CD4-positive, alpha-beta T cell treated with Interleukin-6 at 100 ng/mL for 8 hours (primary cell): ENCODE results near the gene DYNC2LI1.
A peak's percentile ranks its signal among the peaks of the same experiment; 100 is the strongest.
"Not testable (repeated sequence)": the region's sequence is repeated elsewhere in the genome, so short reads cannot be mapped to it uniquely, and the experiment has no call there.

Source experiments
- DNase-seq: peaks from one replicate; pipeline ENCODE4 v3.0.0-alpha.2; 2020; ENCODE audit warnings: mixed read lengths, low spot score

The DYNC2LI1 gene

DNA sequence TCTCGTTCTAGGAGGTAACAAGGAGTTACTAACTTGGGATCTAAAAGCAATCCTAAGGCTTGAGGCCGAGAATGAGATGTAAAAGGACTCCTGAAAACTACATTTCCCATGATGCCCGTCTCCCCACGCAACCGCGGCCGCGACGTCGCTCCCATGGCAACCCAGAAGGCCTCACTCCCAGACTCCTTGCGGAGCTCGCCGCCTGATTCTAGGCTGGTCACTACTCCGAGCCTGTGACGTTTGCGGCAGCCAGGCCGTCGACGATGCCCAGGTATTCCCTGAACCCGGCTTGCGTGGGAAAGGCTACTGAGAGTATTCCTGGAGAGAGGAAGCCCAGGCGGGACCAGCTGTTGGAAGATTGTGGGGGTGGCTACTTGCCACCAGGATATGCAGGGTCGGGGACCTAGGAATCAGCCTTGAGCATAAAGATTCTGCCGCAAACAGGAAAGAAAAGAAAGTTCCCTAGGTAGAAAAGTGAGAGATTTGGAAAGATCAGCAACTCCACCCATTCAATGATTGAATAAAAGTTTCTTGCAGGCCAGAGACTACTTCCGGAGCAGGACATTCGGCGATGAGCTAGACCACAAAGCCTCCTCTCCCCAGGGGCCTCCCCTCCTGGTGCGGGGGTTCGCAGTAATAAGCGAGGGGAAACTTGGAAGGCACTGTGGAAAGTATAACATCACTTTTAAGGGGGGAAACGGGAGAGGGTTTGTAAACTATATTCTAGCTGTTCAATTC, at the start of gene DYNC2LI1:
Gene DYNC2LI1 (plus strand): TSS at position 164 of the 738 bp plus-strand sequence. CDS start 100 bp downstream, at position 264.
- peak; percentile 68 for DNase-seq

DNA sequence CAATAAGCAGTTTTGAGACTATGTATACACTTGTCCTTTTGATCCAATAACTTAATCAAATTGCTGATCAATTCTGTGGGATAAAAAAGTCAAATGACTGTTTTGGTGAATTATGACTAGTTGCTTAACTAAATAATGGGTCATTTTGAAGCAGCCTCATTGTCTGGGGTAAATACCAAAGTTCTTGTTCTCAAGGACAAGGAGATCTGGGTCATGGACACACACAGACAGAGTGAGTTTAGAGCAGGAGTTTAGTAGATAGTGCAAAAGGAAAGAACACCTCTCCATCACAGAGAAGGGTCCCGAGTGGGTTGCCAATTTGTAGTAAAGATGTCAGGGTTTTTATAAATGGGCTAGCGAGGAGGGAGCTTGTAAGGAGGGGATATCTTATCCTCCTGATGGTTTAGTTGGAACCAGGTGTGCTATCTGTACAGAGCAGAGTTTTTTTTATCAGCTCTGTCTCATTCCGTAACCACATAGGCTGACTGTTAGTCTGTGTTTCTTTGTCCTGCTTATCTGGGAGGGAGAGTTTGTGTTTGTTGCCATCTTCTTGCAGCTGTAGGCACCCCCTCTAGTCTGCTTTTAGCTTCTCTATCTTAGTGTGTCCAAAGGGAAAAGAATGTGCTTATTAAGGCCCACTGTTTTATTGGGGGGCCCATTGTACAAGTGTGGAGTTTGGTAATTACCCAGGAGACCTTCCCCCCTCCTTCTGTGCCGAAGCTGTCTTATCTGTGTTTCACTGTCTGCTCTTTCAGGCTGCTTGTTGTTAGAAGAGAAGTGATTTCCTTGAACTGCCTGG, 48.9 kb upstream of the DYNC2LI1 start:
- DNase-seq = no peak

DNA sequence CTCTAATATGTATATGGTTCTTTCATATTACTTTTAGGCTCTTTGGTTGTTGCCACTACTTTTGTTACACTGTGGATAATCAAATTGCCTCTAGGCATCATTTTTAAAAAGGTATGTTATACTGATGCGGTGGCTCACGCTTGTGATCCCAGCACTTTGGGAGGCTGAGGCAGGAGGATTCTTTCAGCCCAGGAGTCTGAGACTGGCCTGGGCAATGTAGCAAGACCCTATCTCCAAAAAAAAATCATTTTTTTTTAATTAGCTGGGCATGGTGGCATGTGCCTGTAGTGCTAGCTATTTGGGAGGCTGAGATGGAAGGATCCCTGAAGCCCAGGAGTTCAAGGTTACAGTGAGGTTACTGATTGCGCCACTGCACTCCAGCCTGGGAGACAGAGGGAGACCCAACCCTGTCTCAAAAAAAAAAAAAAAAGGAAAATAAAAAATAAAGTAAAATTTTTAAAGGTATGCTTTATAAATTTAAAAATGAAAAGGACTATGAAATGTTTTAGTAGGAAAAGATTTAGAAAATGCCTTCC, 48.1 kb upstream of the DYNC2LI1 start:
- DNase-seq = no peak

DNA sequence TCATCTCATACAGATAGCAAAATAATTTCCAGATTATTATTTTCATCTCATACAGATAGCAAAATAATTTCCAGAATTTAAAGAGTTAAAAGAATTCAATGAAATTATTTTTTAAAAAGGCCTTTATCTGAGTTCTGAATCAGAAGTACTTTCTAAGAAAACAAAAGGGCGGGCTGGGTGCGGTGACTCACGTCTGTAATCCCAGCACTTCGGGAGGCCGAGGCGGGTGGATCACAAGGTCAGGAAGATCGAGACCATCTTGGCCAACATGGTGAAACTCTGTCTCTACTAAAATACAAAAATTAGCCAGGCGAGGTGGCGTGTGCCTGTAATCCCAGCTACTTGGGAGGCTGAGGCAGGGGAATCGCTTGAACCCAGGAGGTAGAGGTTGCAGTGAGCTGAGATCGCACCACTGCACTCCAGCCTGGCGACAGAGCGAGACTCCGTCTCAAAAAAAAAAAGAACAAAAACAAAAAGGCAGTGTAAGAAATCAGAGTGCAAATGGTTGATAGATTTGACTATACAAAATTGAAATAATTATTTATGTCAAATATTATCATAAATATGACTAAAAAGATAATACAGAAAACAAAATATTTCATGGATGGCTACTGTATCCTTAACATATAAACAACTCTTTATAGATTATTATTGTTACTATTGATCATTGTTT, 46.7 kb upstream of the DYNC2LI1 start:
- DNase-seq = not testable (repeated sequence)

DNA sequence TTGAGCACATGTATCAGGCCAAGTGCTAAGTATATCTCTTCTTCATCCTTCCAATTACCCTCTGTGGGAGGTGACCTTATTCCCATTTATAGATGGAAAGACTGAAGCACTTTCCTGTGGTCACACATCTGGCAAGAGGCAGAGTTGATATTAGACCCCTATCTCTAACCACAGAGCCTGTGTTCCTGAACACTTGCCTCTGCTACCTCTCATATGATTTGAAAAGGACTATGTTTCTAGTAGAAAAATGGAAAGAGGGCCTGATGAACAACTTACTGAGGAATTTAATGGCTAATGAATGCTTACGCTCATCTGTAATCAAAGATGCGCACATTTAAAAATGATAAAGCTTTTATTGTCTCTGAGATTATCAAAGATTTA, 46.2 kb upstream of the DYNC2LI1 start:
- DNase-seq = no peak

DNA sequence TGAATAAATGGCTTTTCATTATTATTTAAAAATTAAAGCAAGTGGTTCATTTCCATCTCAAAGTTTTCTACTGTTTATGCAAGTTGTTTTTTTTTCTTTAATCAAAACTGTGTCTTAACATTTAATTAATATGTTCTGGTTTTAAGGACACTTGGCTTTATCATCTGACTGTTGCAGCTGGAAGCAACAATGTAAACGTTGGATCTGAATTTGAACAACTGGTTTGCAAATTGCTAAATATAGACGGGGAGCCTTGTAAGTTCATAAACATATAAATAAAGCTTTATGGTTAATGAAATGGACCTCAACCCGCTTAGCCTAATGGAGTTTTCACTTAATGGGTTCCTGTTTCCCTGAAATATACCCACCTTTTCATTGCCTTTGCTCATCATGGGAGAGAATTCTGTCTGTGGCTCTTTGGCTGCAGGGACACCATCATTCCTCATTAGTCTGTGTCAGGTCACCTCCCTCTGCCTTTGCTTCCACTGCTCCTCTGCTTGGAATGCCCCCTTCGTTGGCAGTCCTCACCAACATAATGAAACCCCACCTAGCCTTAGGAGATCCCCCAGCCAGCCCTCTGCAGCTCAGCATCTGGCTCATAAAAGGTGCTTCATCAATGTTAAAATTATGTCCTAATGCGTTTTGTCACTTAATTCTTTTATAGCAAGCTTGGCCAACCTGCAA, 44.2 kb upstream of the DYNC2LI1 start:
- no peak for DNase-seq

DNA sequence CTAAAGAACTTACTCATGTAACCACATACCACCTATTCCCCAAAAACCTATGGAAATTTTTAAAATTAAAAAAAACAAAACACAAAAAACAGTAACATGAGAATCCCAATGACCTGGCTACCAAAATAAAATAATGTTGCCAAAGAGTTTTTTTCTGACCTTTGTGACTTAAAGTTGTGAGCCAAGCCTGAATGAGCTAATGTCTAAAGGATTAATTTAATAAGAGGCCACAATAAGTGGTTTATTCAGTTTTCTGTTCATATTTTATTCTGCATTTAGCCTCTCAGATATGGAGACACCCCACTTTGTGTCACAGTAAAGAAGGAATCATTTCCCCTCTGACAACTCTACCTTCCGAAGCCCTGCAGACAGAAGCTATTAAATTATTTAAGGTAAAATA, 42.6 kb upstream of the DYNC2LI1 start:
- no peak for DNase-seq

DNA sequence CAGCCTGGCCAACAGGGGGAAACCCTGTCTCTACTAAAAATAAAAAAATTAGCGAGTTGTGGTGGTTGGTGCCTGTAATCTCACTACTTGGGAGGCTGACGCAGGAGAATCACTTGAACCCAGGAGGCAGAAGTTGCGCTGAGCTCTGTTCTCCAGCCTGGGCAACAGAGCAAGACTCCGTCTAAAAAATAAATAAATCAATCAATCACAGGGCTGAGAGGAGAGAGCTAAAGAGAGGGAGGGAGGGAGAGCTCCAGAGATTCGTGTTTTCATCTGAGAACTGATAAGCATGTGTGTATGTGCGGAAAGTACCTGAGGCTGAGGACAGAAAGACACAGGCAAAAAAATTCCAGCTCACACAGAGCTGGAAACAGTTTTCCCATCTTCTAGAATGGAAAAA, 37.2 kb upstream of the DYNC2LI1 start:
- no peak for DNase-seq

DNA sequence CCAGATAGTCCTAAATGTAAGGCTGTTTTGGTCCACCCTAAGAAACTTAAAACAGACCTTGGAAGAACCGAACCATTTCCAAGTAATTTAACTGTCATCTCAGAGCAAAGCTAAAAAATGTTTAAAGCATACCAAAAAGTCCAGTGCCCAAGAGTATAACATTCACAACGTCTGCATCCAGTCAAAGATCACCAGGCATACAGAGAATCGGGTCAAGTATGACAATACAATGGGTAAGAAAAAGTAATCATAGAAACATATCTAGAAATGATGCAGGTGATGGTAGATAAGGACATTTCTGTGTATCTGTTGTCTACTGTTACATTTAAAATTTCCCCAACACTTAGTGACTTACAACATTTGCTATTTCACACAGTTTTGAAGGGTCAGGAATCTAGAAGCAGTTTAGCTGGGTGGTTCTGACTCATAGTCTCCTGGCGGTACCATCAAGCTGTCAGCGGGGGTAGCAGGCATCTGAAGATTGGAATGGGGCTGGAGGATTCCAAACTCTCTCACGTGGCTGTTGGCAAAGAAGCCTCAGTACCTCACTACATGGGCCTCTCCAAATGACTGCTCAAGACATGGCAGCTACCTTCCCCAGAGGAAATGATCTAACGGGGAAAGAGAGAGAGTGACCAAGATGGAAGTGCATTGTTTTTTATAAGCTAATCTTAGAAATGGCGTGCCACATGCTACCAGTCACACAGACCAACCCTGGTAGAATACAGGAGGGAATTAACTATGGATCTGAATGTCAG, 36.6 kb upstream of the DYNC2LI1 start:
- DNase-seq = no peak

DNA sequence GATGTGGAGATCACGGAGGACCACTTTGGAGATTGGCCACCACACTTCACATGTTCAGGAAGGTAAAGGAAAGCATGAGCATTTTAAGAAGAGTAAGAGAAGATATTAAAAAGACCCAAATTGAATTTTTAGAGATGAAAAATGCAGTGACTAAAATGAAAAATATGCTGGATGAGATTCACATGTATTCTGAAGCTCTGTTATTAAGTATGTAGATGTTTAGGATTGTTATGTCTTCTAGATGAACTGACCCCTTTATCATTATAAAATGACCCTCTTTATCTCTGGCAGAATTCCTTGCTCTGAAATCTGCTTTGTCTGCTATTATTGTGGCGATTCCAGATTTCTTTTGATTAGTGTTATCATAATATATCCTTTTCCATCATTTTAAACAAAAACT, 36.0 kb upstream of the DYNC2LI1 start:
- DNase-seq = no peak

DNA sequence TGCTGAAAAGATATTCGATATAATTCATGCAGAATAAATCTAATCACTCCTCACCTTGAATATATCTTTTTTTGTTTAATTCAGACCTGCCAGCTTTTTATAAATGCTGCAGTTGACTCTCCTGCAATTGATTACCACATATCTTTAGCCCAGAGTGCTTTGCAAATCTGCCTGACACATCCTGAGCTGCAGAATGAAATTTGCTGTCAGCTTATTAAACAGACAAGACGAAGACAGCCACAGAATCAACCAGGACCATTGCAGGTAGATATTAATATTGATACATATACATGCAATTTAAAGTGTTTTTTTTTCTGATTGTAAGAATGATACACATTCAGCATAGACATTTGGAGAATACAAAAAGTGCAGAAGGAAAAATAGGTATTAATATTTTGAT, 35.6 kb upstream of the DYNC2LI1 start:
- no peak for DNase-seq

DNA sequence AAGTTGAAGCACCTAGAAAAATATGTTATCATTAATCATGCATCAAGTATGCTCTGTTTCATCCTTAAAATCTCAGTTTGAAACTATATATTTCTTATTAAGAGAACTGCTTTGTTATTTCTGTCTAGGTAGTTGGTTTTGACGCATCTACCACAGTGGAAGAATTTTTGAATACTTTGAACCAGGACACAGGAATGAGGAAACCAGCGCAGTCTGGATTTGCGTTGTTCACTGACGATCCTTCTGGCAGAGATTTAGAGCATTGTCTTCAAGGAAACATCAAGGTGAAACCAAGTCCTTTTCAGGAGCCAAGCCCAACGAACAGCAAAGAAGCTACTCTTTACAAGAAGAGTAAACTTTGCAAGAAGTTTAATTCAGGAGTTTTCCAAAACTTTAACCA, 30.1 kb upstream of the DYNC2LI1 start:
- DNase-seq = no peak

DNA sequence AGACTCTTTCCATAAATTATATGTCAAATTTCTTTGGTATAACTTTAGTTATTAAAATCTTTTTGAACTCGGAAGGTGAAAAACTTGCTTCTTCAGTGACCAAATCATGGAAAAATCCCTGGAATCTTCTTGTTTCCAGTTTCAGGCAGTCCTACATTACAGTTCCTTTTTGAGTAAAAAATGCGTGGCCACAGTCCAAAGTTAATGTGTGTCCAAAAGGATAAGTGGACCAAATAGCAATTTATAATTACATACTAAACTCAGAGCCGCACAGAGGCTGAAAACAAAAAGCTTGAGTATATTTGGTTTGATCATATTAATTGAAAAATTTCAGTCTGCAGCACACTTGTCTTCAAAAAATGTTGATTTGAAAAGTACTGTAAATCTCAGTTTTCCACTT, 28.4 kb upstream of the DYNC2LI1 start:
- DNase-seq = no peak

DNA sequence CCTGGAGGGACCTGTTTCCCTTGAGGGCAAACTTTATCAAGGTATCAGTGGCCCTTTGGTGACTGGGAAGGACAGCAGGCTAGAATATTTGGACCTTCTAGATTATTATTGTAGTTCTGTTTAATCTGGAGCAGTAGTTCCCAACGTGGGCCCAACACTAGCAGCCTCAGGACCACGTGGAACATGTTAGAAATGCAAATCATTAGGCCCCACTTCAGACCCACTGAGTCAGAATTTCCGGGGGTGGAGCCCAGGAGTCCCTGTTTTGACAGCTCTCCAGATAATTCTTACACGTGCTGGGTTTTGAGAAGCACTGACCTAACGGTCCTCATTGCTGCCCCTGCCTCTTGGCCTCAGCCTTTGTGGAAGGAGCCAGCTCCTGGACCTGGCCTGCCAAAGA, 25.5 kb upstream of the DYNC2LI1 start:
- no peak for DNase-seq

DNA sequence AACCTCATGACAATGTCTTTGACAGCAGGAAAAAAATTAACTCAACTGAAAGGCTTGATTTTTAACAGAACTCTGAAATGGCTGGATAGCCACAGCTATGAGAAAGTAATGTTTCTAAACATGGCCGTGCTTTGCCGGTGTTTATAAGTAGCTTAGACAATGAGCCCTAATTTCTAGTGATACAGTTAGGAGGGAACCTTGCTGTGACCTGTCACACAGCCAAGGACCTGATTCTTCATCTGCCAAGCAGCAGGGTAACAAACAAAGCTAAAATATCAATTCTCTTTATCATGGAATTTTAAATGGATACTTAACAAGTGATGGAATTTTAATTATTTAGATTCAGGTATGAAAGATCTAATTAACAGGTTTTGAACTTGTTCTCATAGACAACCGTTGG, 24.3 kb upstream of the DYNC2LI1 start:
- no peak for DNase-seq

DNA sequence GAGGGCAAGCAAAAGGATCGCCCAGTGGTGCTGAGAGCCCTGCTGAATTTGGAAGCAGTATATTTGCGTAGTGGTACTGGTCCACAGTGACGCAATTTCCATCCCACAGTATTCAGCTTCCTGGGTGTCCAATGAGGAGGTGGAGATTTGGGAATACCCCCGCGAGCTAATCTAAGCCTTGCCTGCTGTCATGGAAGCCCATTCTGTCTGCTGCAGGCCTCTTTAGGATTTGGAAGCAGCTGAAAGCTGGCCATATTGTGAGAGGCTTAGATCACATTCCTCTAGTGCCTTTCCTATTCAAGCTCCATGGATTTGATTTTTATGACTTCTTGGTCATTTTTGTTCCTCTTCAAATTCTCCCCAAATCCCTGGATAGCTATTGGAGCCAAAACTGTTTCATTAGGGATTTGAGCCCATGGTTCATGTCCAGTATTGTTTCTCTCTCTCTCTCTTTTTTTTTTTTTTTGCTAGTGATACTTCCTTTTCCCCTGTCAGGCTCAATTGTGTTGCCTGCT, 22.3 kb upstream of the DYNC2LI1 start:
- no peak for DNase-seq

DNA sequence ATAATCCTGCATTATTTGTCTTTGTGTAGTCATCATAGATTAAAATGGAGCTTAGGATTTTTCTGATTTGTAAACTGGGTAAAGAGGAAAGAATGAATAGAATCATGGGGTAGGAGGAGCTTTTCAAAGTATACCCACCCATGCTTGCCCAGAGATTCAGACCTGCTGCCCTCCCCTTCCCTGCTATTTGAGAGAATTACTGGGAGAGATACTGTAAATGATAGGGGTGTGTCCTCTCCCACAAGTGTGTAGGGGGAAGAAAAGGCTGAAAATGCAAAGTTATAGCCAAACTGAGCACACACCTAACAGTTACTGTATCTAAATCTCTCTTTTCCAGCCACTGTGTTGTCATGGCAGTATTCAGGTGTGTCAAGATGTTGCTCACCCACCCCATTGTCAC, 21.5 kb upstream of the DYNC2LI1 start:
- DNase-seq = no peak

DNA sequence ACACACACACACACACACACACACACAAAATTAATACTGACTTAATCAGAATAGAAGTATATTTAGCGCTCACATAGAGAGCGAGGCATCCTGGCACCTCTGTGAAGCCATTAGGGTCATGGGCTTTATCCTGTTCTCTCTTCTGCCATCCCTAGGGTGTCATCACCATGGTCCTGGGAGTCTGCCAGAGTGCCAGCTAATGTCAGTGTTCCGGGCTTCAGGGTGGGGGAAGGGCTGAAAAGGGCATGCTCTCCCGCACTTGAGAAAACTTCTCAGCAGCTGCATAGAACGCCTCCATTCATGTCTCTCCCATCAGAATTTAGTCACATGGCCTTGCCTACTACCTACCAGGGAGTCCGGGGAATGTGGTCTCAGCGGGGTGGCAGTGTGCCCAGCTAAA, 19.7 kb upstream of the DYNC2LI1 start:
- no peak for DNase-seq

DNA sequence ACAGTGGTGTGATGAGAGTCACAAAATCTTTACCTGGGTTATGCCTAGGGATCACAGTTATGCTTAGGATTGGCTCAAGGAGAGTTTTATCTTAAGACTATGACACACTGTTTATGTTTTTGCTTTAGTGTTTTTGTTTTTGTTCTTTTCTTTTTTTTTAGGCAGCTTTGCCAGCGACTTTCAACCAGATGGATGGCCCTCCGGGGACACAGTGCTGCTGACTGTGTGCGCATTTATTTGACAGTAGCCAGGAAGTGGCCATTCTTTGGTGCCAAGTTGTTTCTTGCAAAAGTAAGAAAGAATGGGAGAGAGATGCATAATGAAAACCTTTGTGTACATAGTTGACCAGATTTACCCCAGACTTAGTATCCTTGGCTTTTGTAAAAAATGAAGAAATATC, 15.1 kb upstream of the DYNC2LI1 start:
- DNase-seq = no peak

DNA sequence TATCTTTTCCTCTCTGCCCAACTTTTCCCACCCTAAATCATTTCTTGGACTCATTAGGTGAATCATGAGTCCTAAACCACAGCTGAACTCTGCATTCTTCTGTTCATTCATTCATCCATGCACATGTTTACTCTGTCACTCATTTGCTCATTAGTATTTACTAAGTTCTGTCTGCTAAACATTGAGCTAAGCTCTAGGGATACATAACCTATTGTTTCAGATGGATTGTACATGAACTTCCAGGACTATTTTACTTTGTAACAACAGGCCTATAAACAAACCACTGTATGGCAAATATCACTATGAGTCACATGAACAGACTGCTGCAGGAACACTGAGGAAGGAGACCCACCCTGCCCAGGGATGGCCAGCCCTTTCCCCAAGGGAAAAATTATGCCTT, 14.6 kb upstream of the DYNC2LI1 start:
- DNase-seq = no peak

DNA sequence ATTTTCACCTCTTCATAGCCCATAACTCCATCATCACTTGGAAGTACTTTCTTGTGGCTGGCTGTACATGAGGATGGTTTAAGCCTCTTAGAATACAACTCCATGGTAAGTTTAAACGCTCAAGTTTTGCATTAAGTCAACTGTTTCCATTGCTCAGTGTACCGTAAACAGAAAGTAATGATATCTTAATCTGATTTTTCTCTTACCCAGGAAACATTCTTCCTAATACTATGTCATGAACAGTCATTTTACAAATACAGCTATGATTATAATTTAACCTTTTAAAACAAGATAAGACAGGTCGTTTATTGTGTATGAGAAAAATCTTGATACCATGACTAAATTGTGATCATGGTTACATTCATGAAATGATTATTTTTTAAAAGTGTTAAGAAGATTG, 11.6 kb upstream of the DYNC2LI1 start:
- no peak for DNase-seq
